ENCODE measurements around the gene PGAM4.

The PGAM4 gene

GRCh38 chrX:77969538-77969937, at the start of gene PGAM4:
Gene PGAM4, minus strand, starts transcription at chrX:77969638. Its CDS starts 0 bp downstream, at chrX:77969638.
- Histone ChIP-seq H3K9me3 (no peaks in the 10 kb centered on the region), H3K27ac (no peak within 1 kb of the TSS), H3K4me3 (no peak within 1 kb of the TSS), H3K27me3 (no peaks in the 10 kb centered on the region), H3K4me1 (no peaks in the 10 kb centered on the region), H3K36me3 (peaks cover 0 to 9% (median 0%) of the 10 kb centered on the region in 3 donors)
- intact Hi-C loops (cut with DNase I; ENCODE audit: low total_unique reads) = no loop called here
- no peak for DNase-seq
- no peak for TF ChIP-seq CTCF (IDR thresholded peaks at IDR 0.05)

- Histone ChIP-seq H3K9me3 (no peaks in the 10 kb centered on the region), H3K4me1 (no peaks in the 10 kb centered on the region), H3K27ac (no peak overlapping the region), H3K27me3 (no peaks in the 10 kb centered on the region), H3K4me3 (no peak overlapping the region), H3K36me3 (no peaks in the 10 kb centered on the region)
- DNase-seq = no peak
- TF ChIP-seq CTCF (IDR thresholded peaks at IDR 0.05) = no peak
- intact Hi-C loops (cut with DNase I; ENCODE audit: low total_unique reads) = no loop called here
Observed at GRCh38 chrX:78011846-78012245, 42.4 kb upstream of the PGAM4 start.

- Histone ChIP-seq H3K9me3 (no peaks in the 10 kb centered on the region), H3K4me3 (no peak overlapping the region), H3K36me3 (no peaks in the 10 kb centered on the region), H3K27ac (no peak overlapping the region), H3K4me1 (no peaks in the 10 kb centered on the region), H3K27me3 (no peaks in the 10 kb centered on the region)
- intact Hi-C loops (cut with DNase I; ENCODE audit: low total_unique reads) = no loop called here
- no peak for DNase-seq
- TF ChIP-seq CTCF (IDR thresholded peaks at IDR 0.05) = no peak
Observed at GRCh38 chrX:77979870-77980269, 10.4 kb upstream of the PGAM4 start.

- Histone ChIP-seq H3K27me3 (no peaks in the 10 kb centered on the region), H3K4me1 (no peaks in the 10 kb centered on the region), H3K9me3 (no peaks in the 10 kb centered on the region), H3K4me3 (no peak overlapping the region), H3K27ac (no peak overlapping the region), H3K36me3 (peaks cover 0 to 3% (median 0%) of the 10 kb centered on the region in 3 donors)
- no peak for TF ChIP-seq CTCF (IDR thresholded peaks at IDR 0.05)
- intact Hi-C loops (cut with DNase I; ENCODE audit: low total_unique reads) = no loop called here
- DNase-seq = no peak
Observed at GRCh38 chrX:77977518-77977917, 8.1 kb upstream of the PGAM4 start.

GRCh38 chrX:77977095-77977494, 7.7 kb upstream of the PGAM4 start:
- no peaks in the 10 kb centered on the region for H3K4me1 ChIP-seq
- no peak for DNase-seq
- no peak for TF ChIP-seq CTCF (IDR thresholded peaks at IDR 0.05)
- no peak overlapping the region for H3K4me3 ChIP-seq
- H3K27ac ChIP-seq = no peak overlapping the region
- H3K36me3 ChIP-seq = peaks cover 0 to 7% (median 0%) of the 10 kb centered on the region in 3 donors
- intact Hi-C loops (cut with DNase I; ENCODE audit: low total_unique reads) = no loop called here
- no peaks in the 10 kb centered on the region for H3K9me3 ChIP-seq
- no peaks in the 10 kb centered on the region for H3K27me3 ChIP-seq

- intact Hi-C loops (cut with DNase I; ENCODE audit: low total_unique reads) = no loop called here
- H3K36me3 ChIP-seq = peaks cover 0 to 9% (median 0%) of the 10 kb centered on the region in 3 donors
- no peaks in the 10 kb centered on the region for H3K9me3 ChIP-seq
- no peaks in the 10 kb centered on the region for H3K4me1 ChIP-seq
- TF ChIP-seq CTCF (IDR thresholded peaks at IDR 0.05) = no peak
- no peak overlapping the region for H3K27ac ChIP-seq
- no peak for DNase-seq
- no peaks in the 10 kb centered on the region for H3K27me3 ChIP-seq
- H3K4me3 ChIP-seq = no peak overlapping the region
Observed at GRCh38 chrX:77975755-77976154, 6.3 kb upstream of the PGAM4 start.

Data from tibial artery (tissue), 4 donors.